Measurements from ENCODE around the gene DECR2. TPM values are rescaled to one million over a fixed set of nuclear protein-coding genes. Genes with fewer than 3 reads are reported as not detected.

DECR2 gene
- total RNA-seq, 1 donor from 2014 or later: 7.1 TPM

- DNase-seq (ENCODE audit: low spot score): no peak
- H3K27me3 ChIP-seq: no peaks in the 10 kb centered on the region
- H3K4me2 ChIP-seq: no peak overlapping the region
- H3K4me1 ChIP-seq: no peaks in the 10 kb centered on the region
- H3K9ac ChIP-seq: no peak overlapping the region
- Mint-ChIP-seq H3K4me3 (no peak overlapping the region), H3K27ac (no peak overlapping the region), H3K9me3 (no peaks in the 10 kb centered on the region), H3K4me1 (no peaks in the 10 kb centered on the region), H3K27me3 (ENCODE audit: insufficient read depth, low read depth) (no peaks in the 10 kb centered on the region), H3K36me3 (no peaks in the 10 kb centered on the region)
- peaks cover 23% of the 10 kb centered on the region for H3F3A ChIP-seq (ENCODE audit: low read depth)
- no peak overlapping the region for H2AFZ ChIP-seq (replicated peaks)
- no peak for TF ChIP-seq EZH2phosphoT487 (IDR thresholded peaks at IDR 0.05)
- no peak for TF ChIP-seq CTCF (IDR thresholded peaks at IDR 0.05)
- no peak for TF ChIP-seq EZH2 (IDR thresholded peaks at IDR 0.05)
- H4K20me1 ChIP-seq (ENCODE audit: low read depth): peaks cover under 1% of the 10 kb centered on the region
- no peak overlapping the region for H3K27ac ChIP-seq
- peaks cover 6% of the 10 kb centered on the region for H3K79me2 ChIP-seq (ENCODE audit: low read depth)
- H3K4me3 ChIP-seq: no peak overlapping the region
- no peaks in the 10 kb centered on the region for H3K36me3 ChIP-seq
- H3K9me3 ChIP-seq (ENCODE audit: low read depth): no peaks in the 10 kb centered on the region
Observed at GRCh38 chr16:405548-406506, 4.1 kb downstream of the DECR2 start.

DNA sequence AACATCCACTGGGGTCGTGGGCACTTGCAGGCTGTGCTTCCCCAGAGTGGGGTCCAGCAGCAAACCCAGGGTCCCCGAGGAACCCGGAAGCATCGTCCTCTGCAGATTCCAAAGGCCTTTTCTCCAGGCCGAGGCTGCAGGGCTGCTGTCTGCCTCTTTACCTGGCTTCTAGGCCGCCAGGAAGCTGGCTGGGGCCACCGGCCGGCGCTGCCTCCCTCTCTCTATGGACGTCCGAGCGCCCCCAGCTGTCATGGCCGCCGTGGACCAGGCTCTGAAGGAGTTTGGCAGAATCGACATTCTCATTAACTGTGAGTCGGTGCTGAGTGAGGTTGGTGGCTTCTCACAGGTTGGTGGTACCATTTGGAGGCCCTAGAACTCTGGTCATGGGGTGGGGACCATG lies 5.6 kb downstream of the DECR2 start:
- H2AFZ ChIP-seq (replicated peaks): no peak overlapping the region
- Mint-ChIP-seq H3K36me3 (no peaks in the 10 kb centered on the region), H3K4me1 (no peaks in the 10 kb centered on the region), H3K27me3 (ENCODE audit: insufficient read depth, low read depth) (no peaks in the 10 kb centered on the region), H3K9me3 (no peaks in the 10 kb centered on the region), H3K27ac (no peak overlapping the region), H3K4me3 (no peak overlapping the region)
- no peaks in the 10 kb centered on the region for H3K4me1 ChIP-seq
- H3K9ac ChIP-seq: no peak overlapping the region
- no peaks in the 10 kb centered on the region for H3K9me3 ChIP-seq (ENCODE audit: low read depth)
- H3K79me2 ChIP-seq (ENCODE audit: low read depth): peaks cover 6% of the 10 kb centered on the region
- no peaks in the 10 kb centered on the region for H3K27me3 ChIP-seq
- no peak overlapping the region for H3K27ac ChIP-seq
- no peak overlapping the region for H3K4me2 ChIP-seq
- peaks cover 12% of the 10 kb centered on the region for H3F3A ChIP-seq (ENCODE audit: low read depth)
- DNase-seq (ENCODE audit: low spot score): no peak
- no peak for TF ChIP-seq EZH2phosphoT487 (IDR thresholded peaks at IDR 0.05)
- no peak for TF ChIP-seq EZH2 (IDR thresholded peaks at IDR 0.05)
- no peak for TF ChIP-seq CTCF (IDR thresholded peaks at IDR 0.05)
- H3K4me3 ChIP-seq: no peak overlapping the region
- H4K20me1 ChIP-seq (ENCODE audit: low read depth): no peaks in the 10 kb centered on the region
- H3K36me3 ChIP-seq: no peaks in the 10 kb centered on the region

GRCh38 chr16:410516-411178 lies 9.0 kb downstream of the DECR2 start:
- H3K4me3 Mint-ChIP-seq: no peak overlapping the region
- no peaks in the 10 kb centered on the region for H3K27me3 Mint-ChIP-seq (ENCODE audit: insufficient read depth, low read depth)
- no peaks in the 10 kb centered on the region for H3F3A ChIP-seq (ENCODE audit: low read depth)
- H3K9ac ChIP-seq: no peak overlapping the region
- H3K27ac ChIP-seq: no peak overlapping the region
- TF ChIP-seq EZH2 (IDR thresholded peaks at IDR 0.05): no peak
- no peak for TF ChIP-seq CTCF (IDR thresholded peaks at IDR 0.05)
- no peaks in the 10 kb centered on the region for H3K9me3 ChIP-seq (ENCODE audit: low read depth)
- no peak overlapping the region for H3K4me3 ChIP-seq
- H3K27ac Mint-ChIP-seq: no peak overlapping the region
- no peak overlapping the region for H2AFZ ChIP-seq (replicated peaks)
- no peaks in the 10 kb centered on the region for H4K20me1 ChIP-seq (ENCODE audit: low read depth)
- H3K79me2 ChIP-seq (ENCODE audit: low read depth): no peaks in the 10 kb centered on the region
- no peaks in the 10 kb centered on the region for H3K9me3 Mint-ChIP-seq
- no peaks in the 10 kb centered on the region for H3K36me3 Mint-ChIP-seq
- no peaks in the 10 kb centered on the region for H3K27me3 ChIP-seq
- H3K36me3 ChIP-seq: no peaks in the 10 kb centered on the region
- no peaks in the 10 kb centered on the region for H3K4me1 ChIP-seq
- no peaks in the 10 kb centered on the region for H3K4me1 Mint-ChIP-seq
- no peak overlapping the region for H3K4me2 ChIP-seq
- DNase-seq (ENCODE audit: low spot score): no peak
